Kidney (tissue), 14 donors: ENCODE measurements around the gene RBBP5. TPM values are rescaled to one million over a fixed set of nuclear protein-coding genes. Genes with fewer than 3 reads are reported as not detected.

Experiments used
- DNase-seq, 5 donors: peaks; one replicate each; pipeline ENCODE4 v3.0.0-alpha.2; 2013 to 2020
- FAIRE-seq: peaks from 2 replicates; lab custom pipeline; 2012; peaks lifted over from hg19 to GRCh38; lab: Jason Lieb, UNC
- H3K27ac ChIP-seq, 2 donors: one replicate each; pipeline ENCODE4 v1.7.0; 2013; ENCODE audit warnings: low read depth in 2 of 2, low read length in 2 of 2, inconsistent platforms in 1 of 2
- H3K27me3 ChIP-seq: one replicate; pipeline ENCODE4 v1.7.1; 2013; ENCODE audit warnings: low read length, inconsistent platforms; ENCODE audit not compliant: control insufficient read depth, insufficient read depth
- H3K36me3 ChIP-seq, 3 donors: one replicate each; pipeline versions ENCODE4 v1.7.0 to v1.7.1; 2013; ENCODE audit warnings: low read length in 3 of 3, control low read depth in 1 of 3, inconsistent platforms in 1 of 3; ENCODE audit not compliant: insufficient read depth in 3 of 3, control insufficient read depth in 2 of 3
- H3K4me1 ChIP-seq, 3 donors: one replicate each; pipeline versions ENCODE4 v1.7.0 to v1.7.1; 2013; ENCODE audit warnings: low read length in 3 of 3, inconsistent platforms in 1 of 3, low read depth in 1 of 3; ENCODE audit not compliant: control insufficient read depth in 2 of 3, insufficient read depth in 2 of 3
- H3K4me3 ChIP-seq, 3 donors: one replicate each; pipeline versions ENCODE4 v1.7.0 to v1.8.1; 2013; ENCODE audit warnings: low read length in 3 of 3, control low read depth in 1 of 3, inconsistent platforms in 1 of 3
- H3K9ac ChIP-seq, 3 donors: one replicate each; pipeline versions ENCODE4 v1.7.0 to v1.7.1; 2013; ENCODE audit warnings: low read length in 3 of 3, control low read depth in 1 of 3, inconsistent platforms in 1 of 3
- H3K9me3 ChIP-seq, 3 donors: one replicate each; pipeline versions ENCODE4 v1.7.0 to v1.7.1; 2013; ENCODE audit warnings: low read length in 3 of 3, control low read depth in 1 of 3, inconsistent platforms in 1 of 3; ENCODE audit not compliant: control insufficient read depth in 2 of 3, insufficient read depth in 1 of 3
- CTCF ChIP-seq: IDR thresholded peaks from 3 replicates; pipeline ENCODE4 v1.5.1; 2012; ENCODE audit warnings: mild to moderate bottlenecking, moderate library complexity, borderline replicate concordance; ENCODE audit not compliant: insufficient read depth; ENCODE audit errors: extremely low read depth
- intact Hi-C: fragments of 100-400 bp; cut with DNase I; formaldehyde crosslinking; loops from one replicate; pipeline ENCODE4 v1.11.1; 2022
- polyA plus RNA-seq: library from polyadenylated mRNA; stranded (reverse); fragments of 350-450 nt; fragmentation: Illumina TruSeq; extraction: RNeasy Lipid Tissue Mini Kit (QIAGEN cat#74804); gene quantifications from one replicate; pipeline ENCODE4 v1.2.3, GENCODE V29; 2014; ENCODE audit warnings: low read depth, low replicate concordance; ENCODE audit not compliant: insufficient read depth
- total RNA-seq: library from RNA; stranded (reverse); fragmentation: NEBNext Ultra II Directional; extraction: Animal tissue kit (Norgen Biotek cat#: 25700); gene quantifications from one replicate; pipeline ENCODE4 v1.2.1, GENCODE V29; 2021
- donor health status: control.
- donor health status: control.
- donor health status: control.
- donor health status: control.
- donor health status: control.
- donor health status: DM: yes; HTN: yes; CAD: no.
- donor health status: Normal renal cell carcinoma (clear cell type).

Gene RBBP5
- total and polyA plus RNA-seq, 2 donors from 2014 or later, result 6.8 to 18.2 TPM

GRCh38 chr1:205108464-205108863 is 13.3 kb downstream of the RBBP5 start:
- no peak for TF ChIP-seq CTCF
- Histone ChIP-seq H3K27me3 (no peaks in the 10 kb centered on the region), H3K9me3 (no peaks in the 10 kb centered on the region), H3K36me3 (peaks cover 5 to 29% (median 23%) of the 10 kb centered on the region in 3 donors), H3K9ac (no peak overlapping the region), H3K4me3 (no peak overlapping the region), H3K4me1 (no peaks in the 10 kb centered on the region), H3K27ac (no peak overlapping the region)
- intact Hi-C loops, result no loop called here
- FAIRE-seq, result no peak
- no peak for DNase-seq

GRCh38 chr1:205107327-205107726 is 14.5 kb downstream of the RBBP5 start:
- intact Hi-C loops, result no loop called here
- TF ChIP-seq CTCF, result no peak
- H3K27me3 ChIP-seq, result no peaks in the 10 kb centered on the region
- peaks cover 5 to 29% (median 23%) of the 10 kb centered on the region in 3 donors for H3K36me3 ChIP-seq
- H3K9ac ChIP-seq, result no peak overlapping the region
- no peak overlapping the region for H3K27ac ChIP-seq
- no peak for FAIRE-seq
- H3K4me1 ChIP-seq, result no peaks in the 10 kb centered on the region
- H3K4me3 ChIP-seq, result no peak overlapping the region
- no peaks in the 10 kb centered on the region for H3K9me3 ChIP-seq
- no peak for DNase-seq

- no peak overlapping the region for H3K27ac ChIP-seq
- DNase-seq, result no peak
- H3K27me3 ChIP-seq, result no peaks in the 10 kb centered on the region
- intact Hi-C loops, result no loop called here
- FAIRE-seq, result no peak
- H3K9ac ChIP-seq, result no peak overlapping the region
- H3K4me1 ChIP-seq, result no peaks in the 10 kb centered on the region
- no peaks in the 10 kb centered on the region for H3K9me3 ChIP-seq
- no peak overlapping the region for H3K4me3 ChIP-seq
- peaks cover 13 to 61% (median 37%) of the 10 kb centered on the region in 3 donors for H3K36me3 ChIP-seq
- TF ChIP-seq CTCF, result no peak
These were observed 19.4 kb downstream of the RBBP5 start for GRCh38 chr1:205102404-205102803.

- FAIRE-seq, result no peak
- Histone ChIP-seq H3K4me1 (peaks cover 0 to 4% (median 3%) of the 10 kb centered on the region in 3 donors), H3K36me3 (peaks cover 10 to 60% (median 41%) of the 10 kb centered on the region in 3 donors), H3K9ac (no peak overlapping the region), H3K27me3 (no peaks in the 10 kb centered on the region), H3K4me3 (no peak overlapping the region), H3K9me3 (no peaks in the 10 kb centered on the region), H3K27ac (no peak overlapping the region)
- no peak for DNase-seq
- intact Hi-C loops, result no loop called here
- TF ChIP-seq CTCF, result no peak
These were observed 23.5 kb downstream of the RBBP5 start for GRCh38 chr1:205098242-205098641.
